ENCODE data around the gene NXN.
A peak's percentile ranks its signal among the peaks of the same experiment; 100 is the strongest.
"Not testable (repeated sequence)": the region's sequence is repeated elsewhere in the genome, so short reads cannot be mapped to it uniquely, and the experiment has no call there.

NXN gene

DNA sequence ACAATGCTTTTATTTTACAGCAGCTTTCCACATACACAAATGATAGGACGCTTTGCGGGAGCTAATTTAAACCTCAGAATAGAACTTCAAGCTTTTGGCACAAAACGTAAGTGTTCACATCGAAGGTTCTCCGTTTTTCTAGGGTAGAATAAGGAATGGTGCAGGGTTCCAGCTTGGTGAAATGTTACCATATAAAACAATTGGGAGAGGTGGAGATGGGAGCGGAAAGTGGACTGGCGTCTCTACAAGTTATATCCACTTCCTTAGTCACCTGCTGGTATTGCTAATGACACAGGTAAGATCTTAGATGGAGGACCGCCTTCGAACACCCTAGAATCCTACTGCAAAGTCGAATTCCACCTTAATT lies 1.7 kb upstream of the NXN start:
- peaks cover 19 to 22% of the 10 kb centered on the region in 2 donors for H3K27me3 Mint-ChIP-seq
- H3K9me3 Mint-ChIP-seq = no peaks in the 10 kb centered on the region
- peak overlapping the region in 1 of 2 donors; percentile 49 for H3K27ac Mint-ChIP-seq
- peak overlapping the region; percentile 81 to 87 for H3K4me3 Mint-ChIP-seq
- H3K36me3 Mint-ChIP-seq (ENCODE audit: insufficient read depth) = peaks cover 10% of the 10 kb centered on the region
- ATAC-seq (replicated peaks) = no peak
- DNase-seq = no peak
- peaks cover 5 to 14% of the 10 kb centered on the region in 2 donors for H3K4me1 Mint-ChIP-seq (ENCODE audit: low read depth in 2 of 2)

DNA sequence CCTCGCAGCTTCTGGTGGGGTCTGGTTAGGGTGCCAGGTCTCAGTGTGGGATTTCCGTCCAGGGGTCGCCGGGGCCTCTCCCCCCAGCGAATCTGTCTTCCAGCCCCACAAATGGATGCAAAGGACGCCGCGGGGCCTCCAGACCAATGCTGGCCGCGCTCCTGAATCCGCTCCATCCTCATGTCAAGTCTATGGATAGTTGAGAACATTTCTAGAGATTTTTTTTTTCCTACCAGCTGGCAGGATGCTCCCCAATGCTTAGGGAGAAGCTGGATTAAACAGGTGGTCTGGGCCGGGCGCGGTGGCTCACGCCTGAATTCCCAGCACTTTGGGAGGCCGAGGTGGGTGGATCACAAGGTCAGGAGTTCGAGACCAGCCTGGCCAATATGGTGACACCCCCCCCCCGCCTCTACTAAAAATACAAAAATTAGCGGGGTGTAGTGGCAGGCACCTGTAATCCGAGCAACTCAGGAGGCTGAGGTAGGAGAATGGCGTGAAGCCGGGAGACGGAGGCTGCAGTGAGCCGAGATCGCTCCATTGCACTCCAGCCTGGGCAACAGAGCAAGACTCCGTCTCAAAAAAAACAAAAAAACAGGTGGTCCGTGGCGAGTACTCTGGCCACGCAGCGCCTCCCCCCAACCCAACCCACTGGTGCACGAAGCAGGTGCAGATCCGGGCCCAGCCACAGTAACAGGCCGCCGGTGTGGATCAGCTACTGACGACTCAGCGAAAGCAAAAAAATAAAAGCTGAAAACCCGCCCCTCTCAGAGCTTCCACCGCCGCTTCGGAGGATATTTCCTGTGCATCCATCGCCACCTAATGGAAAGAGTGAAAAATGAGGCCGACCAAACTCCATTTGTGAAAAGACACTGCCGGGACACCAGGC lies 1.1 kb upstream of the NXN start:
- Mint-ChIP-seq H3K9me3 (no peaks in the 10 kb centered on the region), H3K4me1 (ENCODE audit: low read depth in 2 of 2) (peaks cover 5 to 14% of the 10 kb centered on the region in 2 donors), H3K36me3 (ENCODE audit: insufficient read depth) (peaks cover 10% of the 10 kb centered on the region), H3K27me3 (peaks cover 23 to 26% of the 10 kb centered on the region in 2 donors), H3K4me3 (peak overlapping the region; percentile 81 to 87), H3K27ac (peak overlapping the region in 1 of 2 donors; percentile 71)
- ATAC-seq (replicated peaks) (peak; percentile 73), DNase-seq (peak; percentile 70 to 73 (median 70))

DNA sequence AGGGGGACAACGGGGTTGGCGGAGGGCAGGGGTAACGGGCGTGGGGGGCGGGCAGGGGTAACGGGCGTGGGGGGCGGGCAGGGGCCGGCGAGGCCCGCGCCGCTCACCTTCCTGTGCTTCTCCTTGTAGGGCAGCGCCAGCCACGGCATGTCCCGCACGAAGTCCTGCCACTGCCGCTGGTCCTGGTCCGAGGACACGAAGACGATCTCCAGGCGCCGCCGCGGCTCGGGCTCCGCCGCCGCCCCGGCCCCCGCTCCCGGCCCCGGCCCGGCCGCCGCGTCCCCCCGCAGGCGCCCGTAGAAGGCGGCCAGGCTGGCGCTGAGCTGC lies 401 bp downstream of the NXN start:
- no peak overlapping the region for H3K27ac Mint-ChIP-seq
- ATAC-seq (replicated peaks) (no peak), DNase-seq (no peak)
- peaks cover 31 to 41% of the 10 kb centered on the region in 2 donors for H3K27me3 Mint-ChIP-seq
- H3K36me3 Mint-ChIP-seq (ENCODE audit: insufficient read depth) = peaks cover 10% of the 10 kb centered on the region
- H3K4me3 Mint-ChIP-seq = peak overlapping the region; percentile 66 to 81
- no peaks in the 10 kb centered on the region for H3K9me3 Mint-ChIP-seq
- peaks cover 5 to 14% of the 10 kb centered on the region in 2 donors for H3K4me1 Mint-ChIP-seq (ENCODE audit: low read depth in 2 of 2)

GRCh38 chr17:978103-979093 lies 1.2 kb downstream of the NXN start:
- peak in 1 of 3 experiments; percentile 9 for DNase-seq
- H3K36me3 Mint-ChIP-seq (ENCODE audit: insufficient read depth) = peaks cover 10% of the 10 kb centered on the region
- H3K27me3 Mint-ChIP-seq = peaks cover 34 to 43% of the 10 kb centered on the region in 2 donors
- H3K27ac Mint-ChIP-seq = no peak overlapping the region
- no peak for ATAC-seq (replicated peaks)
- peak overlapping the region; percentile 66 to 81 for H3K4me3 Mint-ChIP-seq
- no peaks in the 10 kb centered on the region for H3K9me3 Mint-ChIP-seq
- peaks cover 5 to 14% of the 10 kb centered on the region in 2 donors for H3K4me1 Mint-ChIP-seq (ENCODE audit: low read depth in 2 of 2)

- no peaks in the 10 kb centered on the region for H3K9me3 Mint-ChIP-seq
- H3K27me3 Mint-ChIP-seq = peaks cover 39 to 49% of the 10 kb centered on the region in 2 donors
- ATAC-seq (replicated peaks) = no peak
- H3K4me1 Mint-ChIP-seq (ENCODE audit: low read depth in 2 of 2) = peaks cover 5 to 14% of the 10 kb centered on the region in 2 donors
- H3K27ac Mint-ChIP-seq = no peak overlapping the region
- H3K36me3 Mint-ChIP-seq (ENCODE audit: insufficient read depth) = peaks cover 10% of the 10 kb centered on the region
- no peak for DNase-seq
- H3K4me3 Mint-ChIP-seq = no peak overlapping the region
Measured at GRCh38 chr17:977166-977565, 2.4 kb downstream of the NXN start.

DNA sequence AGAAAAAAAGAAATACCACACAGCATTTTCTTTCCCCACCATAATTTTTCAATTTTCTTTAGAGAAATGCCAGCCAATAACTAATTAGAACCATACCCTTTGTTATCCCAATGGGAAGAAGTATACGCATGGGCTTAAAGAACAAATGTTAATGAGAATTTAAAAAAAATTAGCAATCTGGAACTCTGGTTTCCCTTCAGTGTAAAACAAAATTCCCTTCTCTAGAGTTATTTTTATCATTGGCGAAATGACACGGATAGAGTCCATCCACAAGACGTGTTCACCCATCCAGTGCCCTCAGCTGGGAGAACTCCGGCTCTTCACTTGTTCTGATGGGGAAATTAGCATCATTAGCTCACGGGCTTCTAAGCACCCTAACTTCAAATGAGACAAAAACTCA lies 3.3 kb downstream of the NXN start:
- peaks cover 43 to 52% of the 10 kb centered on the region in 2 donors for H3K27me3 Mint-ChIP-seq
- DNase-seq (no peak), ATAC-seq (replicated peaks) (no peak)
- peaks cover 10% of the 10 kb centered on the region for H3K36me3 Mint-ChIP-seq (ENCODE audit: insufficient read depth)
- no peak overlapping the region for H3K4me3 Mint-ChIP-seq
- no peaks in the 10 kb centered on the region for H3K9me3 Mint-ChIP-seq
- peaks cover 5 to 14% of the 10 kb centered on the region in 2 donors for H3K4me1 Mint-ChIP-seq (ENCODE audit: low read depth in 2 of 2)
- no peak overlapping the region for H3K27ac Mint-ChIP-seq

GRCh38 chr17:975371-975915 lies 4.1 kb downstream of the NXN start:
- peaks cover 0 to 8% of the 10 kb centered on the region in 2 donors for H3K4me1 Mint-ChIP-seq (ENCODE audit: low read depth in 2 of 2)
- H3K4me3 Mint-ChIP-seq = no peak overlapping the region
- ATAC-seq (replicated peaks) (no peak), DNase-seq (no peak)
- peaks cover 45 to 60% of the 10 kb centered on the region in 2 donors for H3K27me3 Mint-ChIP-seq
- H3K9me3 Mint-ChIP-seq = no peaks in the 10 kb centered on the region
- H3K36me3 Mint-ChIP-seq (ENCODE audit: insufficient read depth) = peaks cover 4% of the 10 kb centered on the region
- no peak overlapping the region for H3K27ac Mint-ChIP-seq

- not testable (repeated sequence) for H3K9me3 Mint-ChIP-seq; H3K36me3 Mint-ChIP-seq (ENCODE audit: insufficient read depth); H3K4me1 Mint-ChIP-seq (ENCODE audit: low read depth in 2 of 2); H3K27ac Mint-ChIP-seq; DNase-seq; ATAC-seq (replicated peaks); H3K4me3 Mint-ChIP-seq
- H3K27me3 Mint-ChIP-seq = peaks cover 52 to 66% of the 10 kb centered on the region in 2 donors
Measured at GRCh38 chr17:974778-975177, 4.8 kb downstream of the NXN start.

- no peaks in the 10 kb centered on the region for H3K36me3 Mint-ChIP-seq (ENCODE audit: insufficient read depth)
- H3K27ac Mint-ChIP-seq = no peak overlapping the region
- ATAC-seq (replicated peaks) (no peak), DNase-seq (no peak)
- H3K4me3 Mint-ChIP-seq = no peak overlapping the region
- no peaks in the 10 kb centered on the region for H3K4me1 Mint-ChIP-seq (ENCODE audit: low read depth in 2 of 2)
- no peaks in the 10 kb centered on the region for H3K9me3 Mint-ChIP-seq
- peaks cover 65 to 77% of the 10 kb centered on the region in 2 donors for H3K27me3 Mint-ChIP-seq
Measured at GRCh38 chr17:973053-973452, 6.5 kb downstream of the NXN start.

DNA sequence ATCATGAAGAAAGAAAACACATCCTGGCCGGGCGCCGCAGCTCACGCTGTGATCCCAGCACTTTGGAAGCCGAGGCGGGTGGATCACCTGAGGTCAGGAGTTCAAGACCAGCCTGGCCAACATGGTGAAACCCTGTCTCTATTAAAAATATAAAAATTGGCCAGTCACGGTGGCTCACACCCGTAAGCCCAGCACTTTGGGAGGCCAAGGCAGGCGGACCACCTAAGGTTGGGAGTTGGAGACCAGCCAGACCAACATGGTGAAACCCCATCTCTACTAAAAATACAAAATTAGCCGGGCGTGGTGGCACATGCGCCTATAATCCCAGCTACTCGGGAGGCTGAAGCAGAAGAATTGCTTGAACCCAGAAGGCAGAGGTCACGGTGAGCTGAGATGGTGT lies 7.7 kb downstream of the NXN start:
- not testable (repeated sequence) for H3K4me3 Mint-ChIP-seq; ATAC-seq (replicated peaks); H3K9me3 Mint-ChIP-seq; H3K4me1 Mint-ChIP-seq (ENCODE audit: low read depth in 2 of 2); H3K27ac Mint-ChIP-seq; DNase-seq; H3K36me3 Mint-ChIP-seq (ENCODE audit: insufficient read depth)
- peaks cover 63 to 76% of the 10 kb centered on the region in 2 donors for H3K27me3 Mint-ChIP-seq

DNA sequence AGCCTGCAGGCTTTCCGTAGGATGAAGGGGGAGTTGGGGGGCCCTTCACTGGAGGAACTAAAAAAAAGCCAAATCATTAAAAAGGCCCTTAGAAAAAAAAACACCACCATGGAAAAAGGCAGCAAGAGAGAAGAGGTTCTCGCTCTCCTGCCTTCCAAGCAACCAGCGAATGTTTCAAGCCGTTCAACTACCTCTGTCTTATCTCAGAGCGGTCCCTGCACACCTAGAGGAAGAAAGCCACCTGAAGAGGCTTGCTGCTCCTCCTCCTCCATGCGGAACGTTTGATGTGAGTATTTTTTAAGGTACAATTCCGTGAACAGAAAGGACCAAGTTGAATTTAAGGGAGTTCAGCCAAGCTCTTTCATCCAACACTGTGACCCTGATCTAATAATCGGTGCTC lies 9.2 kb downstream of the NXN start:
- DNase-seq = no peak

DNA sequence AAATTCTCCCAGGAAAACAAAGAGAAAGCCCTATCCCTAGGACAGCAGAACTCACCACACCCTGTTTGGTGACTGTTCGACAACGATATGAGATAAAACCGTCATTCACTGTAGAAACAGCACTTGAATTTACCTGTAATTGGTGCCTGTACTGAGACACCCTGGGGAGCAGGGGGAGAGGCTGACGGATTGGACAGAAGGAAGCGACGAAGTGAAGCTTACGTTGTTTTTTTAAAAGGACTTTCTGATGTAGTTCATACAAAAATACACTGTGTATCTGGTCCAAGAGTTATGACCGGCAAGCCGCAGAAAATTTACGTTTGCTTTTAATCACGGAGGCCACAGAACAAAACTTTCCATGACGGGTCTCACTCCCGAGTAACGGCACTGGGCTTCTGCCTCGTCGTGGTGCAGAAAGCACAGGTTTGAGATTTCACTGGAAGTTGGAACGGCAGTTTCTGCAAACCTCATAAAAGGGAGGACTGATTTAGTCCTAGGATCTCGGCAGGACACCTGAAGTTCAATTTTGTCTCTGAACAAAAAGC lies 9.7 kb downstream of the NXN start:
- no peaks in the 10 kb centered on the region for H3K36me3 Mint-ChIP-seq (ENCODE audit: insufficient read depth)
- H3K27ac Mint-ChIP-seq = no peak overlapping the region
- no peak overlapping the region for H3K4me3 Mint-ChIP-seq
- H3K9me3 Mint-ChIP-seq = no peaks in the 10 kb centered on the region
- DNase-seq (no peak), ATAC-seq (replicated peaks) (no peak)
- H3K4me1 Mint-ChIP-seq (ENCODE audit: low read depth in 2 of 2) = no peaks in the 10 kb centered on the region
- H3K27me3 Mint-ChIP-seq = peaks cover 61 to 73% of the 10 kb centered on the region in 2 donors

More for the DNA sequence above, 9.2 kb downstream of the NXN start:
- H3K4me1 Mint-ChIP-seq (ENCODE audit: low read depth in 2 of 2) = no peaks in the 10 kb centered on the region
- no peaks in the 10 kb centered on the region for H3K36me3 Mint-ChIP-seq (ENCODE audit: insufficient read depth)
- H3K27ac Mint-ChIP-seq = no peak overlapping the region
- H3K27me3 Mint-ChIP-seq = peaks cover 63 to 73% of the 10 kb centered on the region in 2 donors
- no peaks in the 10 kb centered on the region for H3K9me3 Mint-ChIP-seq
- ATAC-seq (replicated peaks) = no peak
- no peak overlapping the region for H3K4me3 Mint-ChIP-seq

All from effector memory CD8-positive, alpha-beta T cell (primary cell).